Esophagus squamous epithelium (tissue), 4 donors: Measurements from ENCODE around the gene C9orf57.

Source experiments
- POLR2A ChIP-seq, 4 donors: fragments of 450-650 bp; IDR thresholded peaks; one replicate each; pipeline ENCODE4 v1.6.1; 2017; ENCODE audit warnings: antibody characterized with exemption in 4 of 4, mild to moderate bottlenecking in 4 of 4, moderate library complexity in 3 of 4
- TF ChIP-seq, protein P1 (sequence below), 6 experiments: fragments of 450-650 bp in 4 of 6; fragments of 200-600 bp in 2 of 6; sonication (generic) in 2 of 6; IDR thresholded peaks; one replicate each; pipeline ENCODE4 v1.5.1; 2016 to 2019; ENCODE audit warnings: antibody characterized with exemption in 6 of 6, mild to moderate bottlenecking in 4 of 6, moderate library complexity in 4 of 6

GRCh38 chr9:72012646-72013045 lies 47.8 kb downstream of the C9orf57 start:
- TF ChIP-seq, protein P1, sequence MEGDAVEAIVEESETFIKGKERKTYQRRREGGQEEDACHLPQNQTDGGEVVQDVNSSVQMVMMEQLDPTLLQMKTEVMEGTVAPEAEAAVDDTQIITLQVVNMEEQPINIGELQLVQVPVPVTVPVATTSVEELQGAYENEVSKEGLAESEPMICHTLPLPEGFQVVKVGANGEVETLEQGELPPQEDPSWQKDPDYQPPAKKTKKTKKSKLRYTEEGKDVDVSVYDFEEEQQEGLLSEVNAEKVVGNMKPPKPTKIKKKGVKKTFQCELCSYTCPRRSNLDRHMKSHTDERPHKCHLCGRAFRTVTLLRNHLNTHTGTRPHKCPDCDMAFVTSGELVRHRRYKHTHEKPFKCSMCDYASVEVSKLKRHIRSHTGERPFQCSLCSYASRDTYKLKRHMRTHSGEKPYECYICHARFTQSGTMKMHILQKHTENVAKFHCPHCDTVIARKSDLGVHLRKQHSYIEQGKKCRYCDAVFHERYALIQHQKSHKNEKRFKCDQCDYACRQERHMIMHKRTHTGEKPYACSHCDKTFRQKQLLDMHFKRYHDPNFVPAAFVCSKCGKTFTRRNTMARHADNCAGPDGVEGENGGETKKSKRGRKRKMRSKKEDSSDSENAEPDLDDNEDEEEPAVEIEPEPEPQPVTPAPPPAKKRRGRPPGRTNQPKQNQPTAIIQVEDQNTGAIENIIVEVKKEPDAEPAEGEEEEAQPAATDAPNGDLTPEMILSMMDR (IDR thresholded peaks at IDR 0.05), result no peak
- no peak for TF ChIP-seq POLR2A (IDR thresholded peaks at IDR 0.05)
